PFSK-1 (cell line): ENCODE measurements around the gene POLR3F.

Experiments used
- POLR2AphosphoS5 ChIP-seq: IDR thresholded peaks from 2 replicates; pipeline ENCODE4 v1.6.1; 2012; ENCODE audit warnings: low read depth, mild to moderate bottlenecking, control low read depth, low read length, moderate library complexity
- REST ChIP-seq, 2 experiments: IDR thresholded peaks; 2 replicates each; pipeline versions ENCODE4 v1.6.1 to v1.8.0; 2011 to 2012; ENCODE audit warnings: low read depth in 2 of 2, low read length in 2 of 2, control low read depth in 1 of 2, inconsistent platforms in 1 of 2, mild to moderate bottlenecking in 1 of 2, moderate library complexity in 1 of 2; ENCODE audit not compliant: insufficient read depth in 1 of 2
- SIN3A ChIP-seq: IDR thresholded peaks from 2 replicates; pipeline ENCODE4 v1.6.1; 2012; ENCODE audit warnings: mild to moderate bottlenecking, low read length, moderate library complexity, borderline replicate concordance; ENCODE audit not compliant: insufficient read depth
- TAF1 ChIP-seq: IDR thresholded peaks from 2 replicates; pipeline ENCODE4 v1.6.1; 2012; ENCODE audit warnings: low read length, control low read depth, borderline replicate concordance; ENCODE audit not compliant: insufficient read depth

GRCh38 chr20:18527339-18527738 is 60.1 kb downstream of the POLR3F start:
- TF ChIP-seq POLR2AphosphoS5: no peak
- no peak for TF ChIP-seq REST (IDR thresholded peaks at IDR 0.05; ENCODE audit: insufficient read depth in 1 of 2, low read depth in 2 of 2, low read length in 2 of 2)
- TF ChIP-seq SIN3A: no peak
- TF ChIP-seq TAF1: no peak
